SK-N-SH (cell line): ENCODE results near the gene BNC2. TPM values are rescaled to one million over a fixed set of nuclear protein-coding genes. Genes with fewer than 3 reads are reported as not detected.
A peak's percentile ranks its signal among the peaks of the same experiment; 100 is the strongest.

Experiments used
- CTCF ChIA-PET: fragments of 300-600, 350-600 bp; formaldehyde crosslinking; extraction: SDS; loops from one replicate; lab custom pipeline; 2021; lab: Yijun Ruan, JAX
- POLR2A ChIA-PET: fragments of 350-600 bp; sonication (Branson Sonifier 250); formaldehyde crosslinking; extraction: SDS; loops from one replicate; lab custom pipeline; 2020; ENCODE audit warnings: antibody characterized with exemption, inconsistent platforms; lab: Yijun Ruan, JAX
- DNase-seq: peaks from one replicate; pipeline ENCODE4 v3.0.0; 2012
- H2AFZ ChIP-seq: fragments of 200-600 bp; sonication (generic); 2 replicates; pipeline ENCODE4 v1.8.1; 2016; ENCODE audit warnings: antibody characterized with exemption, mild to moderate bottlenecking, low read depth
- H3F3A ChIP-seq: fragments of 200-600 bp; sonication (generic); replicated peaks from 2 replicates; pipeline ENCODE3; 2016; ENCODE audit warnings: antibody characterized with exemption, mild to moderate bottlenecking; ENCODE audit not compliant: insufficient read depth
- H3K27ac ChIP-seq, 2 experiments: fragments of 200-500 bp in 1 of 2; fragments of 200-600 bp in 1 of 2; sonication (Bioruptor generic) in 1 of 2; sonication (generic), shearing (Covaris generic) in 1 of 2; 2 replicates each; pipeline versions ENCODE4 v1.5.1 to v1.6.1; 2014 to 2016; ENCODE audit warnings: low read depth in 2 of 2, inconsistent platforms in 1 of 2, low read length in 1 of 2, mild to moderate bottlenecking in 1 of 2, mixed read lengths in 1 of 2
- H3K27me3 ChIP-seq: fragments of 200-600 bp; sonication (generic), shearing (Covaris generic); 2 replicates; pipeline ENCODE4 v1.6.1; 2016; ENCODE audit warnings: mixed run types; ENCODE audit not compliant: insufficient read depth
- H3K36me3 ChIP-seq, 2 experiments: fragments of 200-500 bp in 1 of 2; fragments of 200-600 bp in 1 of 2; sonication (Bioruptor generic) in 1 of 2; sonication (generic) in 1 of 2; replicated peaks in 1 of 2; 2 replicates each; pipeline versions ENCODE3 to v1.5.1; 2014 to 2016; ENCODE audit warnings: low read length in 1 of 2, mild to moderate bottlenecking in 1 of 2; ENCODE audit not compliant: insufficient read depth in 2 of 2, control insufficient read depth in 1 of 2
- H3K4me1 ChIP-seq, 2 experiments: fragments of 200-500 bp in 1 of 2; fragments of 200-600 bp in 1 of 2; sonication (Bioruptor generic) in 1 of 2; sonication (generic), shearing (Covaris generic) in 1 of 2; 2 replicates each; pipeline versions ENCODE4 v1.5.1 to v1.6.1; 2014 to 2016; ENCODE audit warnings: low read depth in 1 of 2, low read length in 1 of 2, mixed run types in 1 of 2; ENCODE audit not compliant: insufficient read depth in 2 of 2, control insufficient read depth in 1 of 2
- H3K4me2 ChIP-seq: fragments of 200-600 bp; sonication (generic), shearing (Covaris generic); 2 replicates; pipeline ENCODE4 v1.6.1; 2017; ENCODE audit warnings: mixed run types
- H3K4me3 ChIP-seq, 2 experiments: fragments of 200-500 bp in 1 of 2; fragments of 200-600 bp in 1 of 2; sonication (Bioruptor generic) in 1 of 2; sonication (generic), shearing (Covaris generic) in 1 of 2; 2 replicates each; pipeline versions ENCODE4 v1.5.1 to v1.8.1; 2014 to 2016; ENCODE audit warnings: low read depth in 2 of 2, inconsistent platforms in 1 of 2, low read length in 1 of 2, mild to moderate bottlenecking in 1 of 2, mixed read lengths in 1 of 2, moderate library complexity in 1 of 2
- H3K79me2 ChIP-seq: fragments of 200-600 bp; sonication (generic); 2 replicates; pipeline ENCODE4 v1.8.1; 2017; ENCODE audit warnings: mild to moderate bottlenecking; ENCODE audit not compliant: insufficient read depth
- H3K9ac ChIP-seq: fragments of 200-600 bp; sonication (generic); 2 replicates; pipeline ENCODE4 v1.6.1; 2017; ENCODE audit warnings: mixed run types
- H3K9me2 ChIP-seq: fragments of 200-600 bp; sonication (generic); 2 replicates; pipeline ENCODE4 v1.6.1; 2017; ENCODE audit warnings: mixed run types
- H3K9me3 ChIP-seq: fragments of 200-600 bp; sonication (generic); 2 replicates; pipeline ENCODE4 v1.6.1; 2017; ENCODE audit warnings: mixed run types, mild to moderate bottlenecking, moderate library complexity
- H4K20me1 ChIP-seq: fragments of 200-600 bp; sonication (generic); 2 replicates; pipeline ENCODE4 v1.6.1; 2017; ENCODE audit warnings: mild to moderate bottlenecking, mixed run types; ENCODE audit not compliant: insufficient read depth
- FOXM1 ChIP-seq: IDR thresholded peaks from 2 replicates; pipeline ENCODE4 v1.4.0; 2012; ENCODE audit warnings: low read depth, mild to moderate bottlenecking
- NFIC ChIP-seq: IDR thresholded peaks from 2 replicates; pipeline ENCODE4 v1.4.0; 2012; ENCODE audit warnings: borderline replicate concordance
- RAD21 ChIP-seq: IDR thresholded peaks from 2 replicates; pipeline ENCODE4 v1.6.1; 2012; ENCODE audit warnings: mild to moderate bottlenecking, low read length
- RFX5 ChIP-seq: IDR thresholded peaks from 2 replicates; pipeline ENCODE4 v1.6.1; 2012; ENCODE audit warnings: mild to moderate bottlenecking, improper control_type of control experiment, low read length
- TEAD4 ChIP-seq: IDR thresholded peaks from 2 replicates; pipeline ENCODE4 v1.4.0; 2012; ENCODE audit warnings: mild to moderate bottlenecking, borderline replicate concordance; ENCODE audit not compliant: insufficient read depth
- WGBS: methylation state at CpG from one replicate; pipeline ENCODE4 v1.1.6; 2017; ENCODE audit warnings: low lambda C conversion rate; 5-methylcytosine and 5-hydroxymethylcytosine counted together
- polyA plus RNA-seq, 3 experiments: library from polyadenylated mRNA; depleted of rRNA; stranded (reverse); fragments of >200 nt; gene quantifications; 2 replicates each; pipeline ENCODE4 v1.2.3, GENCODE V29; 2012
- TF ChIP-seq, protein P1 (sequence below): IDR thresholded peaks from 2 replicates; pipeline ENCODE4 v1.4.0; 2012; ENCODE audit warnings: low read depth
- TF ChIP-seq, protein P2 (sequence below): IDR thresholded peaks from 2 replicates; pipeline ENCODE4 v1.6.1; 2012; ENCODE audit warnings: mild to moderate bottlenecking, low read depth, low read length, moderate library complexity
- TF ChIP-seq, protein P3 (sequence below): fragments of 200-600 bp; sonication (generic); IDR thresholded peaks from 2 replicates; pipeline ENCODE4 v1.6.1; 2017; ENCODE audit warnings: antibody characterized with exemption, mild to moderate bottlenecking, moderate library complexity

The BNC2 gene
- polyA plus RNA-seq, 1 of the 3 experiments (the other 2 are of a cell fraction), result 8.8 TPM

- TF ChIP-seq, protein P1, sequence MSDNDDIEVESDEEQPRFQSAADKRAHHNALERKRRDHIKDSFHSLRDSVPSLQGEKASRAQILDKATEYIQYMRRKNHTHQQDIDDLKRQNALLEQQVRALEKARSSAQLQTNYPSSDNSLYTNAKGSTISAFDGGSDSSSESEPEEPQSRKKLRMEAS, result no peak
- TF ChIP-seq TEAD4, result no peak
- no peak for TF ChIP-seq FOXM1
- TF ChIP-seq RFX5, result no peak
These were observed 227.9 kb downstream of the BNC2 start (continued) for GRCh38 chr9:16642421-16643109.

DNA sequence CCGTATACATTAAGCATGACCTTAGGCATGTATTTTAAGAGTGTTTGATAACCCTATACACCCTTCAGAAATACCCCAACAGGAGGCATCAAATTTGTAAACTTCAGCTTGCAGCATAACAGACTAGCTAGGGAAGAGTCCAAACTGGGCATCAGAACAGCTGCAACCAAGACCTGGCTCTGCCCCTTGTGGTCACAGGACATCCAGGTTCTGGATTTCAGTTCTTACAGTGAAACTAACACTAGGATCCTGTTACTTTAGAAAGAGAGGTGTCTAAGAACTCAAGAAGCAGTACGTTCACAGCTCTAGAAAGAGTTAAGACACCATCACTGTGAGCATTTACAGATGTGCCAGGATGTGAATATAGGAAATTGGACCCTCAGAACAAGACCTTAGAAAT, 229.8 kb downstream of the BNC2 start:
- Histone ChIP-seq H3K9me2 (no peaks in the 10 kb centered on the region), H3K79me2 (peaks cover 45% of the 10 kb centered on the region; the same call in 1 of the 2 replicates), H2AFZ (no peak overlapping the region), H3K9me3 (no peaks in the 10 kb centered on the region), H3K4me2 (no peak overlapping the region), H4K20me1 (no peaks in the 10 kb centered on the region), H3K4me3 (no peak overlapping the region), H3K4me1 (peaks cover 0 to 3% of the 10 kb centered on the region in 2 experiments; a peak in 2 of 4 replicates), H3K36me3 (peaks cover 0 to 3% of the 10 kb centered on the region in 2 experiments), H3F3A (peaks cover 9% of the 10 kb centered on the region), H3K9ac (no peak overlapping the region), H3K27me3 (no peaks in the 10 kb centered on the region), H3K27ac (no peak overlapping the region; a peak in 1 of 4 replicates)
- TF ChIP-seq, protein P2, sequence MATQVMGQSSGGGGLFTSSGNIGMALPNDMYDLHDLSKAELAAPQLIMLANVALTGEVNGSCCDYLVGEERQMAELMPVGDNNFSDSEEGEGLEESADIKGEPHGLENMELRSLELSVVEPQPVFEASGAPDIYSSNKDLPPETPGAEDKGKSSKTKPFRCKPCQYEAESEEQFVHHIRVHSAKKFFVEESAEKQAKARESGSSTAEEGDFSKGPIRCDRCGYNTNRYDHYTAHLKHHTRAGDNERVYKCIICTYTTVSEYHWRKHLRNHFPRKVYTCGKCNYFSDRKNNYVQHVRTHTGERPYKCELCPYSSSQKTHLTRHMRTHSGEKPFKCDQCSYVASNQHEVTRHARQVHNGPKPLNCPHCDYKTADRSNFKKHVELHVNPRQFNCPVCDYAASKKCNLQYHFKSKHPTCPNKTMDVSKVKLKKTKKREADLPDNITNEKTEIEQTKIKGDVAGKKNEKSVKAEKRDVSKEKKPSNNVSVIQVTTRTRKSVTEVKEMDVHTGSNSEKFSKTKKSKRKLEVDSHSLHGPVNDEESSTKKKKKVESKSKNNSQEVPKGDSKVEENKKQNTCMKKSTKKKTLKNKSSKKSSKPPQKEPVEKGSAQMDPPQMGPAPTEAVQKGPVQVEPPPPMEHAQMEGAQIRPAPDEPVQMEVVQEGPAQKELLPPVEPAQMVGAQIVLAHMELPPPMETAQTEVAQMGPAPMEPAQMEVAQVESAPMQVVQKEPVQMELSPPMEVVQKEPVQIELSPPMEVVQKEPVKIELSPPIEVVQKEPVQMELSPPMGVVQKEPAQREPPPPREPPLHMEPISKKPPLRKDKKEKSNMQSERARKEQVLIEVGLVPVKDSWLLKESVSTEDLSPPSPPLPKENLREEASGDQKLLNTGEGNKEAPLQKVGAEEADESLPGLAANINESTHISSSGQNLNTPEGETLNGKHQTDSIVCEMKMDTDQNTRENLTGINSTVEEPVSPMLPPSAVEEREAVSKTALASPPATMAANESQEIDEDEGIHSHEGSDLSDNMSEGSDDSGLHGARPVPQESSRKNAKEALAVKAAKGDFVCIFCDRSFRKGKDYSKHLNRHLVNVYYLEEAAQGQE, result no peak
- TF ChIP-seq RAD21, result peak; percentile 13; the same call in 1 of the 2 replicates
- TF ChIP-seq NFIC, result no peak
- TF ChIP-seq, protein P3, sequence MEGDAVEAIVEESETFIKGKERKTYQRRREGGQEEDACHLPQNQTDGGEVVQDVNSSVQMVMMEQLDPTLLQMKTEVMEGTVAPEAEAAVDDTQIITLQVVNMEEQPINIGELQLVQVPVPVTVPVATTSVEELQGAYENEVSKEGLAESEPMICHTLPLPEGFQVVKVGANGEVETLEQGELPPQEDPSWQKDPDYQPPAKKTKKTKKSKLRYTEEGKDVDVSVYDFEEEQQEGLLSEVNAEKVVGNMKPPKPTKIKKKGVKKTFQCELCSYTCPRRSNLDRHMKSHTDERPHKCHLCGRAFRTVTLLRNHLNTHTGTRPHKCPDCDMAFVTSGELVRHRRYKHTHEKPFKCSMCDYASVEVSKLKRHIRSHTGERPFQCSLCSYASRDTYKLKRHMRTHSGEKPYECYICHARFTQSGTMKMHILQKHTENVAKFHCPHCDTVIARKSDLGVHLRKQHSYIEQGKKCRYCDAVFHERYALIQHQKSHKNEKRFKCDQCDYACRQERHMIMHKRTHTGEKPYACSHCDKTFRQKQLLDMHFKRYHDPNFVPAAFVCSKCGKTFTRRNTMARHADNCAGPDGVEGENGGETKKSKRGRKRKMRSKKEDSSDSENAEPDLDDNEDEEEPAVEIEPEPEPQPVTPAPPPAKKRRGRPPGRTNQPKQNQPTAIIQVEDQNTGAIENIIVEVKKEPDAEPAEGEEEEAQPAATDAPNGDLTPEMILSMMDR, result peak; percentile 34
- ChIA-PET POLR2A (no interaction called here), CTCF (interaction anchor here (0.6 to 1.4 kb wide), 4 partner anchors 9 to 29 kb away, joined by 3 to 5 read pairs (median 3); no protein-coding TSS in a partner anchor)
- WGBS, result 85% methylated on average over 2 of the region's 2 CpGs
- DNase-seq, result no peak
